GM18511 (cell line): ENCODE results near the gene PSMD12.
"Not testable (repeated sequence)": the region's sequence is repeated elsewhere in the genome, so short reads cannot be mapped to it uniquely, and the experiment has no call there.

Source experiments
- ATAC-seq: cut with Tn5 transposase; IDR thresholded peaks from one replicate; pipeline ENCODE4 v1.9.1; 2021; ENCODE audit warnings: mild to moderate bottlenecking, moderate library complexity; ENCODE audit not compliant: unreplicated experiment

PSMD12 gene

GRCh38 chr17:67388536-67388935 is 22.2 kb upstream of the PSMD12 start:
- ATAC-seq: not testable (repeated sequence)

- ATAC-seq: no peak
Measured at GRCh38 chr17:67386965-67387551, 20.7 kb upstream of the PSMD12 start.

- no peak for ATAC-seq
Measured at GRCh38 chr17:67385122-67385988, 19.0 kb upstream of the PSMD12 start.

- no peak for ATAC-seq
Measured at GRCh38 chr17:67381929-67382257, 15.5 kb upstream of the PSMD12 start.

GRCh38 chr17:67379251-67379630 is 12.9 kb upstream of the PSMD12 start:
- ATAC-seq: no peak

GRCh38 chr17:67378454-67379250 is 12.3 kb upstream of the PSMD12 start:
- peak; percentile 37 for ATAC-seq

- peak; percentile 34 for ATAC-seq
Measured at GRCh38 chr17:67377488-67378453, 11.4 kb upstream of the PSMD12 start.

- ATAC-seq: peak; percentile 71
Measured at GRCh38 chr17:67376737-67377487, 10.5 kb upstream of the PSMD12 start, which contains the start of gene PITPNC1. Gene PITPNC1, plus strand, starts transcription at chr17:67377281.

- no peak for ATAC-seq
Measured at GRCh38 chr17:67376415-67376736, 10.0 kb upstream of the PSMD12 start.

GRCh38 chr17:67375716-67376115 is 9.3 kb upstream of the PSMD12 start:
- no peak for ATAC-seq

GRCh38 chr17:67375054-67375427 is 8.7 kb upstream of the PSMD12 start:
- ATAC-seq: no peak

- ATAC-seq: peak; percentile 29
Measured at GRCh38 chr17:67374329-67375053, 8.1 kb upstream of the PSMD12 start.

- ATAC-seq: no peak
Measured at GRCh38 chr17:67372751-67373150, 6.4 kb upstream of the PSMD12 start.

GRCh38 chr17:67369676-67370075 is 3.3 kb upstream of the PSMD12 start:
- no peak for ATAC-seq

GRCh38 chr17:67365738-67366192 is 612 bp downstream of the PSMD12 start:
- peak; percentile 4 for ATAC-seq

- no peak for ATAC-seq
Measured at GRCh38 chr17:67364847-67365737, 1.3 kb downstream of the PSMD12 start.

GRCh38 chr17:67362173-67362572 is 4.2 kb downstream of the PSMD12 start:
- no peak for ATAC-seq

GRCh38 chr17:67360880-67361279 is 5.5 kb downstream of the PSMD12 start:
- no peak for ATAC-seq
